Loucy (cell line): ENCODE measurements around the gene ZNF28.
A peak's percentile ranks its signal among the peaks of the same experiment; 100 is the strongest.

Experiments
- H2AFZ ChIP-seq: fragments of 200-600 bp; sonication (generic); 2 replicates; pipeline ENCODE4 v1.6.0; 2016; ENCODE audit warnings: antibody characterized with exemption, mild to moderate bottlenecking, low read length, moderate library complexity
- H3F3A ChIP-seq: fragments of 200-600 bp; 2 replicates; pipeline ENCODE4 v1.6.0; 2016; ENCODE audit warnings: antibody characterized with exemption, low read depth, mild to moderate bottlenecking
- H3K27me3 ChIP-seq: fragments of 200-600 bp; sonication (generic); 2 replicates; pipeline ENCODE4 v1.6.1; 2014; ENCODE audit warnings: low read length, mild to moderate bottlenecking; ENCODE audit not compliant: insufficient read depth, poor library complexity, severe bottlenecking
- H3K36me3 ChIP-seq: fragments of 200-600 bp; sonication (generic); 2 replicates; pipeline ENCODE4 v1.6.1; 2016; ENCODE audit warnings: low read length; ENCODE audit not compliant: insufficient read depth
- H3K4me1 ChIP-seq: fragments of 200-600 bp; sonication (generic); 2 replicates; pipeline ENCODE4 v1.5.1; 2014; ENCODE audit warnings: low read length, mild to moderate bottlenecking; ENCODE audit not compliant: insufficient read depth, poor library complexity, severe bottlenecking
- H3K4me2 ChIP-seq: fragments of 200-600 bp; sonication (generic); 2 replicates; pipeline ENCODE4 v1.6.0; 2014; ENCODE audit warnings: antibody characterized with exemption, low read length, low read depth, mild to moderate bottlenecking; ENCODE audit not compliant: poor library complexity, severe bottlenecking
- H3K4me3 ChIP-seq: fragments of 200-600 bp; sonication (generic); 2 replicates; pipeline ENCODE4 v1.5.1; 2014; ENCODE audit warnings: low read length, mild to moderate bottlenecking, mixed read lengths; ENCODE audit not compliant: poor library complexity, severe bottlenecking
- H3K79me2 ChIP-seq: fragments of 200-600 bp; sonication (generic); 2 replicates; pipeline ENCODE4 v1.6.1; 2014; ENCODE audit warnings: low read length; ENCODE audit not compliant: insufficient read depth
- H3K9ac ChIP-seq: fragments of 200-600 bp; sonication (generic); 2 replicates; pipeline ENCODE4 v1.6.0; 2014; ENCODE audit warnings: mild to moderate bottlenecking, low read depth, low read length, moderate library complexity; ENCODE audit not compliant: poor library complexity, severe bottlenecking
- H3K9me2 ChIP-seq: fragments of 200-600 bp; sonication (generic); replicated peaks from 2 replicates; pipeline ENCODE4 v1.6.1; 2016; ENCODE audit warnings: low read depth, low read length, mixed read lengths
- H3K9me3 ChIP-seq: fragments of 200-600 bp; sonication (generic); 2 replicates; pipeline ENCODE4 v1.6.1; 2014; ENCODE audit warnings: mild to moderate bottlenecking, antibody characterized with exemption, low read length, low read depth; ENCODE audit not compliant: insufficient read depth
- H4K20me1 ChIP-seq: fragments of 200-600 bp; sonication (generic); 2 replicates; pipeline ENCODE4 v1.6.0; 2014; ENCODE audit warnings: antibody characterized with exemption, low read length, mild to moderate bottlenecking; ENCODE audit not compliant: insufficient read depth, poor library complexity, severe bottlenecking
- CTCF ChIP-seq: fragments of 200-600 bp; sonication (generic); conservative IDR thresholded peaks from 2 replicates; pipeline ENCODE4 v1.5.1; 2014; ENCODE audit warnings: mild to moderate bottlenecking, antibody characterized with exemption, low read length
- EZH2phosphoT487 ChIP-seq: fragments of 200-600 bp; IDR thresholded peaks from 2 replicates; pipeline ENCODE4 v1.6.1; 2018; ENCODE audit warnings: antibody characterized with exemption, mild to moderate bottlenecking, moderate library complexity, borderline replicate concordance

The ZNF28 gene

GRCh38 chr19:52749780-52750179 lies 71.7 kb downstream of the ZNF28 start:
- Histone ChIP-seq H3K9me3 (no peaks in the 10 kb centered on the region), H3K4me2 (peak overlapping the region; percentile 41), H3K36me3 (no peaks in the 10 kb centered on the region), H3K79me2 (no peaks in the 10 kb centered on the region), H4K20me1 (no peaks in the 10 kb centered on the region), H3K4me3 (no peak overlapping the region), H2AFZ (0 out of 2 replicates have a peak overlapping the region, but pooled peaks have one; percentile 45), H3K9ac (no peak overlapping the region), H3K4me1 (peaks cover 16% of the 10 kb centered on the region), H3K9me2 (no peaks in the 10 kb centered on the region), H3F3A (no peaks in the 10 kb centered on the region), H3K27me3 (no peaks in the 10 kb centered on the region)
- TF ChIP-seq CTCF (no peak), EZH2phosphoT487 (no peak)

GRCh38 chr19:52748336-52748950 lies 73.0 kb downstream of the ZNF28 start:
- no peaks in the 10 kb centered on the region for H3K9me3 ChIP-seq
- H3K4me3 ChIP-seq, result no peak overlapping the region
- no peaks in the 10 kb centered on the region for H3F3A ChIP-seq
- no peak overlapping the region for H2AFZ ChIP-seq
- no peaks in the 10 kb centered on the region for H3K9me2 ChIP-seq
- H3K79me2 ChIP-seq, result no peaks in the 10 kb centered on the region
- H3K4me2 ChIP-seq, result no peak overlapping the region
- H3K36me3 ChIP-seq, result no peaks in the 10 kb centered on the region
- H3K9ac ChIP-seq, result no peak overlapping the region
- peak; percentile 46 for TF ChIP-seq CTCF
- TF ChIP-seq EZH2phosphoT487, result no peak
- H4K20me1 ChIP-seq, result no peaks in the 10 kb centered on the region
- H3K27me3 ChIP-seq, result no peaks in the 10 kb centered on the region
- H3K4me1 ChIP-seq, result peaks cover 16% of the 10 kb centered on the region
